Measurements from ENCODE around the gene PDE6C.

PDE6C gene

GRCh38 chr10:93702210-93703001 is 90.1 kb downstream of the PDE6C start, which contains the start of gene FRA10AC1:
FRA10AC1 (minus strand) TSS chr10:93702592; CDS start chr10:93700106, 2,486 bp downstream.
- peak; percentile 50 for DNase-seq (ENCODE audit: low read depth, low spot score)

GRCh38 chr10:93703066-93703465 is 90.7 kb downstream of the PDE6C start:
- DNase-seq (ENCODE audit: low read depth, low spot score), result no peak

DNA sequence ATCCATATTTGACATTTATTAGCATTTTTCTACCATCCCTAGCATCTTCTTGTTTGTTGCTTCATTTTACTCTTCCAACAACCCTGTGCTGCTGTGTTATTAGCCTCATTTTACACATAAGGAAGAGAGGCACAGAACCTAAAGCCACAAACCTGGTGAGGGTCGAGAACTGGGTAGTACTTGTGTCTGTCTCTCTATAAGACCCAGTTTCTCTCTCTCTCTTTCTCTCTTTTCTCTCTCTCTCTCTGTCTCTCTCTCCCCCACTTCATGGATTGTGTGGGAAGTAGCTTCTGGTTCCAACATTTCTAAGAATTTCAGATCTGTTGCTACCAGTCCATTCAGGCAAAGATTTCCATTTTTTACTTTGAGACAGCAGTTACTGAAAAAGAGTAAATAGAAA is 91.5 kb downstream of the PDE6C start:
- DNase-seq (ENCODE audit: low read depth, low spot score), result no peak

DNA sequence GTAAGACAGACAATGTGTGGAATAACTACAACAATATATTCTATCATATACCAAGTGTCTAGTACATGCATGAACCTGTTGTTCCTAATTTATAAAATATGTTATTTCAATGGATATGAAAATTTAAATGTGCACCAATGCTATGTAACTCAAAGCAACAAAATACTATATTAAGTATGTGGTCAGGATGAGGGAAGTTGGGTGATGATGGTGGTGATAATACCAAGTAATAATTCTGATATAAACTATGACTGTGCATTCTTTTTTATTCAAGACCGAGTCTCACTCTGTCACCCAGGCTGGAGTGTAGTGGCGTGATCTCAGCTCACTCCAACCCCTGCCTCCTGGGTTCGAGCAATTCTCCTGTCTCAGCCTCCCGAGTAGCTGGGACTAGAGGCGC is 92.1 kb downstream of the PDE6C start:
- DNase-seq (ENCODE audit: low read depth, low spot score), result no peak

- no peak for DNase-seq (ENCODE audit: low read depth, low spot score)
Measured at GRCh38 chr10:93707623-93708022, 95.3 kb downstream of the PDE6C start.

DNA sequence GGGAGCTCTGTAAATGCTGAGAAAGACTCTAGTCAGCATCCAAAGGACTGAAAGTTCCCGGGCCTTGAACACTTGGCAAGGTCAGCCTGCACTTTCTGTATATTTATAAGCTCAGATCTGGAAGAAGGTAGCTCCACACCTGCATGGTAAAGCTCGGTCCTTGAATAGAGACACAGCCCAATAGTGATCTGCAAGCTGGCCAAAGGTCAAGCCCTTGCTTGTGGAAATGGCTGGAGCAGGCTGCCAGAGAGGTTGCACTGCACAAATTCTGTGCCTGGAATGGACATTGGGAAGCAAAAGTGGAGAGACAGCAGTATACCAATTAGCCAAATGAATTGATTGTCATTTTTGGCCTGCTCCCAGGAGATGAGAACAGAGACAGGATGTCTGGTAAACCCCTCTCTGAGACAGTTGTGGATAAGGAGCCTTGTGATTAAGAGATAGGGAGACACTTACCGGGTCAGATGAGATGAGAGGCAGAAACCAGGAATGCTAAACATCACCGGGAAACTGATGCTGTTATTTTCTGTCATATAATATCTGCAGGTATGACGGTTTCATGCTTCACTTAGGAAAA is 98.1 kb downstream of the PDE6C start:
- DNase-seq (ENCODE audit: low read depth, low spot score), result no peak

DNA sequence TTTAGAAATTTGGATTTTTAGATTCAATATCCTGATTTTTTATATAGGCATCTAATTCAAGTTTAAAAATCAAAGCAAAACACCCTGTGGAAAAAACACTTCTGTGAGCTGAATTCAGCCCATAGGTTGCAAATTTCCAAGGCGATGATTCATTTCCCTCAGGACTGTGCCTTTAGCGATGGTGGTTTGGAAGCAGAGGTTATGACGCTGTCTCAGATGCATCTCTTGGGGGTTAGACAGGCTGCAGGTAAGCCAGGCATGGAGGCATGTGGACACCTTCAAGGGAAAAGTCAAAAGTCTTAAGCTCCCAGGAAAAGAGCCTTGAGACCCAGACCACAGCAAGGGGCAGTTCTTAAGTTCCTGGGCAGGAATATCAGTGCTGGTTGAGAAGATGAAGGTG is 99.6 kb downstream of the PDE6C start:
- DNase-seq (ENCODE audit: low read depth, low spot score), result no peak

DNA sequence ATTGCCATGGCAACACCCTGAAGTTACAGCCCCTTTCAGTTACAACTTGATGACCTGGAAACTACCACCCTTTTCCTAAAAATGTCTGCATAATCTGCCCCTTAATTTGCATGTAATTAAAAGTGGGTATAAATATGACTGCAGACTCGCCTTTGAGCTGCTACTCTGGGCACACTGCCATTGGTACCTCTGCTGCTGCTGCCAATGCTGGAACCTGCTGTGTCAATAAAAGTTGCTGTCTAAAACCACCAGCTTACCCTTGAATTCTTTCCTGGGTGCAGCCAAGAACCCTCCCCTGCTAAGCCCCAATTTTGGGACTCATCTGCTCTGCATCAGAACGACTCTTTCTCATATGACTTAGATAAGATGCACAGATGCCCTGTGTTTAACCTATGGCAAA is 100.3 kb downstream of the PDE6C start:
- DNase-seq (ENCODE audit: low read depth, low spot score), result no peak

- no peak for DNase-seq (ENCODE audit: low read depth, low spot score)
Measured at GRCh38 chr10:93715345-93715744, 103.0 kb downstream of the PDE6C start.
